Stomach smooth muscle (tissue), 2 donors: ENCODE measurements around the gene RFX7.
"Not testable (repeated sequence)": the region's sequence is repeated elsewhere in the genome, so short reads cannot be mapped to it uniquely, and the experiment has no call there.

ENCODE experiments used
- H3K27ac ChIP-seq: one replicate; pipeline ENCODE4 v1.7.0; 2013; ENCODE audit warnings: mild to moderate bottlenecking, low read length, inconsistent platforms
- H3K27me3 ChIP-seq, 2 donors: one replicate each; pipeline ENCODE4 v1.7.0; 2013; ENCODE audit warnings: low read length in 2 of 2; ENCODE audit not compliant: insufficient read depth in 2 of 2, control insufficient read depth in 1 of 2
- H3K36me3 ChIP-seq, 2 donors: one replicate each; pipeline ENCODE4 v1.7.0; 2013; ENCODE audit warnings: low read length in 2 of 2; ENCODE audit not compliant: control insufficient read depth in 2 of 2, insufficient read depth in 2 of 2
- H3K4me1 ChIP-seq: one replicate; pipeline ENCODE4 v1.7.0; 2013; ENCODE audit warnings: low read length; ENCODE audit not compliant: control insufficient read depth, insufficient read depth
- H3K4me3 ChIP-seq, 2 donors: one replicate each; pipeline ENCODE4 v1.7.0; 2013; ENCODE audit warnings: low read length in 2 of 2
- H3K9ac ChIP-seq, 2 donors: one replicate each; pipeline ENCODE4 v1.7.0; 2013; ENCODE audit warnings: low read length in 2 of 2, mild to moderate bottlenecking in 1 of 2
- H3K9me3 ChIP-seq, 2 donors: one replicate each; pipeline ENCODE4 v1.7.0; 2013; ENCODE audit warnings: low read length in 2 of 2; ENCODE audit not compliant: control insufficient read depth in 2 of 2
- donor health status: healthy.
- donor health status: Pancreatic carcinoma.

Gene RFX7

DNA sequence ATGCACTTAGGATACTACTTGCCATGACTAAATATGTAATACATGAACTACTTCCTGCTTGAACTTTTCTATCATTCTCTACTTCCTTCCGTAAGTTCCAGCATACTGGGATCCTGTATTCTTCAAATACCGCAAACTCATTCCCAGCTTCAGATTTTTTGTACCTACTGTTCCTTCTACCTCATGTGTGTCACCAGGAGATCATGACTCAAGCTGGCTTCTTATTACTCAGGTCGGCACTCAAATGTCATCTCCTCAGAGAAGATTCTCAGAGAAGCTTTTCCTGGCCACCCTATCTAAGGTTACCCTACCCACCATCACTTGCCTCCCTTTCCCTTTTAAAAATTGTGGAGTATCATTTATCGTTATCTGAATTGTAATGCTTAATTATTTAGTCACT lies 66.7 kb downstream of the RFX7 start:
- no peak overlapping the region for H3K9ac ChIP-seq
- no peaks in the 10 kb centered on the region for H3K4me1 ChIP-seq
- peaks cover 0 to 7% of the 10 kb centered on the region in 2 donors for H3K36me3 ChIP-seq
- no peaks in the 10 kb centered on the region for H3K9me3 ChIP-seq
- H3K27me3 ChIP-seq: no peaks in the 10 kb centered on the region
- H3K27ac ChIP-seq: no peak overlapping the region
- H3K4me3 ChIP-seq: no peak overlapping the region

DNA sequence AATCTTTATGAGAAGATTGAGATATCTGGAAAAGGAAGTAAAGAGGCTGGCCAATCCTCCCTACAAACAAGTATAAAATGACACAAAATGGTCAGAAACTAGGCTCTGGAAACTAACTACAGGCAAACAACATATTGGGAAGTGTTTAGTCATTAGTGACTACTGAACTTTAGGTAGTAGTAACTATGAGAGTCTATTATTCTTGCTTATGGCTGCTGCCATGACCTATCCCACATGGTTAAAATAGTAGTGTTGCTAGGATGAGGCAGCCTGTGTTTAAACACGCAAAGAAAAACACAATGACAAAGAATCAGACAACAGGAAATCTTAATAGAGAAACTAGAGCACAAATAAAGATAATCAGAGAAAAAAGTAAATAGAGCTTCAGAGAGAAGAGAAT lies 67.9 kb downstream of the RFX7 start:
- no peaks in the 10 kb centered on the region for H3K27me3 ChIP-seq
- H3K9me3 ChIP-seq: no peaks in the 10 kb centered on the region
- no peak overlapping the region for H3K4me3 ChIP-seq
- H3K36me3 ChIP-seq: peaks cover 0 to 7% of the 10 kb centered on the region in 2 donors
- H3K9ac ChIP-seq: no peak overlapping the region
- H3K27ac ChIP-seq: no peak overlapping the region
- H3K4me1 ChIP-seq: no peaks in the 10 kb centered on the region

DNA sequence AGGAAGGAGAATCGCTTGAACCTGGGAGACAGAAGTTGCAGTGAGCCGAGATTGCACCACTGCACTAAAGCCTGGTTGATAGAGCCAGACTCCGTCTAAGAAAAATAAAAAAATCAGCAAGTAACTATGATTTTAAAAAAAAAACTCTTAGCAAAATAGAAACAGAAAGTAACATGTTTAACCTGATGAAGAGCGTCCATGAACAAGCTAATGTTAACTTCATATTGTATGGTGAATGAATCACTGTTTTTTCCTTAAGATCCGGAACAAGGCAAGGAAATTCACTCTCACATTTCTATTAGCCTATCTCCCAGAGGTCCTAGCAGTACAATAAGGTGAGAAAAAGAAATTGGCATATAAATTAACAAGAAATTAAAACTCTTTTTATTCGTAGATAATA lies 69.0 kb downstream of the RFX7 start:
- peaks cover 0 to 7% of the 10 kb centered on the region in 2 donors for H3K36me3 ChIP-seq
- H3K27me3 ChIP-seq: no peaks in the 10 kb centered on the region
- no peak overlapping the region for H3K27ac ChIP-seq
- no peak overlapping the region for H3K9ac ChIP-seq
- H3K4me3 ChIP-seq: no peak overlapping the region
- H3K9me3 ChIP-seq: no peaks in the 10 kb centered on the region
- H3K4me1 ChIP-seq: no peaks in the 10 kb centered on the region

- no peak overlapping the region for H3K4me3 ChIP-seq
- H3K9ac ChIP-seq: no peak overlapping the region
- H3K9me3 ChIP-seq: no peaks in the 10 kb centered on the region
- H3K27ac ChIP-seq: no peak overlapping the region
- no peaks in the 10 kb centered on the region for H3K27me3 ChIP-seq
- H3K4me1 ChIP-seq: no peaks in the 10 kb centered on the region
- H3K36me3 ChIP-seq: peaks cover 0 to 7% of the 10 kb centered on the region in 2 donors
These were observed 75.3 kb downstream of the RFX7 start for GRCh38 chr15:56168394-56168793.

- Histone ChIP-seq H3K27me3 (no peaks in the 10 kb centered on the region), H3K9ac (no peak overlapping the region), H3K36me3 (no peaks in the 10 kb centered on the region), H3K4me1 (no peaks in the 10 kb centered on the region), H3K4me3 (no peak overlapping the region), H3K9me3 (no peaks in the 10 kb centered on the region), H3K27ac (no peak overlapping the region)
These were observed 78.4 kb downstream of the RFX7 start for GRCh38 chr15:56165234-56165633.

GRCh38 chr15:56160966-56161365 lies 82.7 kb downstream of the RFX7 start:
- Histone ChIP-seq H3K27me3 (no peaks in the 10 kb centered on the region), H3K4me1 (no peaks in the 10 kb centered on the region), H3K9ac (no peak overlapping the region), H3K36me3 (no peaks in the 10 kb centered on the region), H3K27ac (no peak overlapping the region), H3K9me3 (no peaks in the 10 kb centered on the region), H3K4me3 (no peak overlapping the region)

DNA sequence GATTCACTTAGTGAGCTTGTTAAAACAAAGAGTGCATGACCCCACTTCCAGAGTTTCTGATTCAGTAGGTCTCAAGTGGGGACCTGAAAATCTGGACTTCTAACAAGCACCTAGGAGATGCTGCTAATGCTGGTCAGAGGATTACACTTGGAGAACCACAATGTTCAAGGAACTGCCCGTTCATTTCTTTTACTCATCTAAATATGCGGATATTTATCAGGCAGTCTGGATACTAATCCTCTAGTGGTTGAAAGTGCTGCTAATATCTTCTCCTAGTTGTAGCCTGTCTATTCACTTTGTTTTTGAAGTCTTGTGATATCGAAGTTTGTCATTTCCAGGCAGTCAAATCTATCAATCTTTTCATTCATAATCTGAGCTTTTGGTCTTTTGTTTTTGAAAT lies 86.8 kb downstream of the RFX7 start:
- Histone ChIP-seq H3K27ac (no peak overlapping the region), H3K9me3 (no peaks in the 10 kb centered on the region), H3K9ac (no peak overlapping the region), H3K36me3 (no peaks in the 10 kb centered on the region), H3K27me3 (no peaks in the 10 kb centered on the region), H3K4me3 (no peak overlapping the region), H3K4me1 (no peaks in the 10 kb centered on the region)

- H3K4me3 ChIP-seq, H3K9me3 ChIP-seq, H3K27me3 ChIP-seq, H3K36me3 ChIP-seq, H3K27ac ChIP-seq, H3K9ac ChIP-seq, H3K4me1 ChIP-seq: not testable (repeated sequence)
These were observed 88.4 kb downstream of the RFX7 start for GRCh38 chr15:56155278-56155677.

DNA sequence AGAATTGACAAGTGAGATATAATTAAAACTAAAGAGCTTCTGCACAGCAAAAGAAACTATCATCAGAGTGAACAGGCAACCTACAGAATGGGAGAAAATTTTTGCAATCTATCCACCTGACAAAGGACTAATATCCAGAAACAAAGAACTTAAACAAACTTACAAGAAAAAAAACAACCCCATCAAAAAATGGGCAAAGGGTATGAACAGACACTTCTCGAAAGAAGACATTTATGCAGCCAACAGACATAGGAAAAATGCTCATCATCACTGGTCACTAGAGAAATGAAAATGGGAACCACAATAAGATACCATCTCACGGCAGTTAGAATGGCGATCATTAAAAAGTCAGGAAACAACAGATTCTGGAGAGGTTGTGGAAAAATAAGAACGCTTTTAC lies 88.9 kb downstream of the RFX7 start:
- not testable (repeated sequence) for H3K27me3 ChIP-seq

GRCh38 chr15:56150204-56150603 lies 93.5 kb downstream of the RFX7 start:
- Histone ChIP-seq H3K9ac (no peak overlapping the region), H3K4me3 (no peak overlapping the region), H3K36me3 (no peaks in the 10 kb centered on the region), H3K4me1 (no peaks in the 10 kb centered on the region), H3K27ac (no peak overlapping the region), H3K9me3 (no peaks in the 10 kb centered on the region), H3K27me3 (no peaks in the 10 kb centered on the region)

More for the DNA sequence above, 88.9 kb downstream of the RFX7 start:
- H3K27ac ChIP-seq, H3K36me3 ChIP-seq, H3K4me3 ChIP-seq, H3K4me1 ChIP-seq, H3K9me3 ChIP-seq, H3K9ac ChIP-seq: not testable (repeated sequence)

DNA sequence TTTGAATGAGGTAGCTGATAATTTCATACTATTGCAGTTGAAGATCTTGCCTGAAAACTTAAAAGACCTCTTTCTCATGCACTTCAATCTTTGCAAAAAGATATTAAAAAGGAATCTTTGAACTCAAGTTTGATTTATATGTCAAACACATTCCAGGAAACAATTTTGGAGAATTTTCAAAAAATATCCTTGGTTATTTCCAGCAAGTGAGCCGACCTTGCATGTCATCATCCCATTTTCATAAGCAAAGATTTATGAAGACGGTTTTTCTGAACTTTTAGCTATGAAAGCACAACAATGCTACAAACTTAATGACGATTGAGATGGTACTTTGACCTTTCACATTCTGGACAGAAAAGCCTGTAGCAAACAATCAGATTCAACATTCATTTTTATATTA lies 95.6 kb downstream of the RFX7 start:
- Histone ChIP-seq H3K9ac (no peak overlapping the region), H3K27me3 (no peaks in the 10 kb centered on the region), H3K9me3 (no peaks in the 10 kb centered on the region), H3K36me3 (no peaks in the 10 kb centered on the region), H3K4me3 (no peak overlapping the region), H3K4me1 (no peaks in the 10 kb centered on the region), H3K27ac (no peak overlapping the region)

- Histone ChIP-seq H3K27ac (no peak overlapping the region), H3K9me3 (no peaks in the 10 kb centered on the region), H3K27me3 (no peaks in the 10 kb centered on the region), H3K4me1 (no peaks in the 10 kb centered on the region), H3K9ac (no peak overlapping the region), H3K36me3 (peaks cover 6% of the 10 kb centered on the region in 2 donors), H3K4me3 (no peak overlapping the region)
These were observed 96.9 kb downstream of the RFX7 start for GRCh38 chr15:56146756-56147155.
